ENCODE measurements around the gene ROPN1L.

ROPN1L gene

GRCh38 chr5:10457682-10458574 lies 16.2 kb downstream of the ROPN1L start:
- no peak for DNase-seq (ENCODE audit: low read depth)

- no peak for DNase-seq (ENCODE audit: low read depth)
Observed at GRCh38 chr5:10459080-10460055, 17.7 kb downstream of the ROPN1L start.

- no peak for DNase-seq (ENCODE audit: low read depth)
Observed at GRCh38 chr5:10460252-10460906, 18.7 kb downstream of the ROPN1L start.

DNA sequence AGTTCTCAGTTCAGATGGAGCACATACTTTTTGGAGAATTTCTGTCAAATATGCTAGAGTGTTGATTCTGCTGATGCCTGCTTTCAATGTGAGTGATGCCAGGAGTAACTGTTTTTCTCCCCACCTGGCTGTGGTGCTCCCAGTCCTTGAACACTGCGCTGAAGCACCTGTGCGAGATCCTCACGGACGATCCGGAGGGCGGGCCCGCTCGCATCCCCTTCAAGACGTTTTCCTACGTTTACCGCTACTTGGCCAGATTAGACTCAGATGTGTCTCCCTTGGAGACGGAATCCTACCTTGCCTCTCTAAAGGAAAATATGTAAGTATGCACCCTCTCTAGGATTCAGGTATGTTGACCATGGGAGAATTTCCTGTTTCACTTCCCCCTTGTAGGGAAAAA lies 19.4 kb downstream of the ROPN1L start:
- DNase-seq (ENCODE audit: low read depth), result no peak

- DNase-seq (ENCODE audit: low read depth), result no peak
Observed at GRCh38 chr5:10461904-10462555, 20.4 kb downstream of the ROPN1L start.

- DNase-seq (ENCODE audit: low read depth), result no peak
Observed at GRCh38 chr5:10463566-10463965, 21.9 kb downstream of the ROPN1L start.

- DNase-seq (ENCODE audit: low read depth), result no peak
Observed at GRCh38 chr5:10464173-10464572, 22.5 kb downstream of the ROPN1L start.

DNA sequence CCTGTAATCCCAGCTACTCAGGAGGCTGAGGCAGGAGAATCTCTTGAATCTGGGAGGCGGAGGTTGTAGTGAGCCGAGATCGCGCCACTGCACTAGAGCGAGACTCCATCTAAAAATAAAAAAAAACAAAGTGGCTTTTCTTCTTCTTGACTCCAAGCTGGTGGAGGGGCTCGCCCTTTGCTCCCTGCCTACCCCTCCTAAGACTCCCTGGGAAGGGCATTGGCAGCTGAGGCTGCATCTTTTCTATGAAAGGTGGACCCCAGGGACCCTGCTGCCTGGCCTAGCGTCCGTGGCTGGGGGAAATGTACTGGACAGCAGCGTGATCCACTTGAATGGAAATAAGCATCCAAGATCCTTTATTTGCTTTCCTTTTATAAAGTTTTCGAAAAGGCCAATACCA lies 24.0 kb downstream of the ROPN1L start:
- no peak for DNase-seq (ENCODE audit: low read depth)

- no peak for DNase-seq (ENCODE audit: low read depth)
Observed at GRCh38 chr5:10466446-10467073, 24.9 kb downstream of the ROPN1L start.

DNA sequence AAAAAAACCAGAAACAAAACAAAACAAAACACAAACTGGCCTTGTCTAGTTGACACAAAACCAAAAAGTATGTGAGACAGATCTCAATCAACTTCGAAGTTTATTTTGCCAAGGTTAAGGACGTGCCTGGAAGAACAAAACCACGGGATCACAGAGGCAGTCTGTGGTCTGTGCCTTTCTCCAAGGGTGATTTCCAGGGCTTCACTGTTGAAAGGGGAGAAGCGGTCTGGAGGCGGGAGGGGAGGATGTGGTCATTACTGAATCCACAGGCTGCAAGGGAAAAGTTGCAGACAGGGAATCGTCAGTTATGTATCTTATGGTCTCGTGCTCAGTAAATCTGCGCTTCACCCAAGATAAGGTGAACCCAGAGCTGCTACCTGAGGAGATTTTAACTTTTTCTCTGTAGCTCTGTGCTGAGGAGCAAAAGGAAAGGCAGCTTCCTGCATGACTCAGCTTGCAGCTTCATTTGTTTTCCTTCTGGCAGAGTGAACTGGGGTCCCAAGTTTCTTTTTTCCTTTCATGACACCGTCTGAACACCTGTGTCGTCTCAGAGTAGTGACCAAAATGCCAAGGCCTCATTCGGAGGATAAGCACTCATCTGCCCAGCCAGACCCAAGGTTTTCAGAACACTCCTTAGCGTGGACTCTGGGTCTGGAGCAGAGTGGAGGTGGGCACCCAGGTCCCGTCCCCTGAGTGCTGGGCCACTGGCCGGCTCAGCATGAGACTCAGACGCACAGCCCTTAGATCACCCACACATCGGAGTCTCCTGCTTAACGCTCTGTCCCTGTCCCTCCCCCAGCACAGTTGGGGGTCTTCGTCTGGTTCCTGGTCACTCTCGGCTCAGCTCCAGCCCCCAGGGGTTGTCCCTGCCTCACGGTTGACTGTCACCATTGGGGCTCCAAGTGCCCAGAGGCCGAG lies 25.9 kb downstream of the ROPN1L start:
- no peak for DNase-seq (ENCODE audit: low read depth)

- DNase-seq (ENCODE audit: low read depth), result no peak
Observed at GRCh38 chr5:10468256-10468655, 26.6 kb downstream of the ROPN1L start.

- DNase-seq (ENCODE audit: low read depth), result no peak
Observed at GRCh38 chr5:10469253-10470050, 27.8 kb downstream of the ROPN1L start.

GRCh38 chr5:10470669-10471068 lies 29.0 kb downstream of the ROPN1L start:
- DNase-seq (ENCODE audit: low read depth), result no peak

DNA sequence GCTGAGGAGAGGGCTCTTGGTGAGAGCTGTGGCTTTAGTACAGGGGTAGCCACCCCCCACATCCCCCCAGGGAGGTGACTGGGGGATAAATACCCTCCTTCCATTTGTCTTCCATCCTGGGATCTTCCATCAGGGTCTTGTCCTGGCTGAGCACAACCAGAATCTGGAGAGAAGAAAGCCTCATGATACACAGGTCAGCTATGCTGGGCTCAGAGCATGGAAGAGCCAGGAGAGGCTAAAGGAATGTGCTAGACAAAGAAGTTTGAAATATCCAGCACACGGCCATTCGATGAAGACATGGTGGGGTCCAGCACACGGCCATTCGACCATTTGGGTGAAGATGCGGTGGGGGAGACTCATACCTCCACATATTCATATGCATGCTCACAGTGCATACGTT lies 30.0 kb downstream of the ROPN1L start:
- no peak for DNase-seq (ENCODE audit: low read depth)

DNA sequence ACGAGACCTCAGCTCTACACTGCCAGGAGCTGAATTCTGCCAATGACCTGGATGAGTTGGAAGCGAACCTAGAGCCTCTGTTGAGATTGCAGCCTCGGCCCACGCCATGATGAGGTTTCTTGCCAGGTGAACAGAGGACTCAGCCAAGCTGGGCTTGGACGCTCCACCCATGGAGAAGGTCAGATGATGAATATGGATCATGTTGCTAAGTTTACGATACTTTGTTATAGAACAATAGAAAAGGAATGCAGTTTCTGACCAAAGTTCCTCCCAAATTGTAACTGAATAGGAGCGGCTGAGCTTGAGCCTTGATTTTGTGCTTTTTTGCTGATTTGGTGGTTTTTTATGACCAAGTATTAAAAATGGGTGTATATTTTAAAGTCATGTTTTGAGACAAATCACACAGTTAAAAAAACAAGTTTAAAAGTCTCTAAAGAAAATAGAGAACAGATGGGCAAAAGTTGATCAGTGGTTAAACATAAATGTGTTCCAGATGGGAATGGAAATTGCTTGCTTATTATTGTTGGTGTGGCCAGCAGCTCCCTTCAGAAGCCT lies 32.9 kb downstream of the ROPN1L start:
- no peak for DNase-seq (ENCODE audit: low read depth)

GRCh38 chr5:10475931-10476676 lies 34.4 kb downstream of the ROPN1L start:
- no peak for DNase-seq (ENCODE audit: low read depth)

GRCh38 chr5:10476878-10477277 lies 35.2 kb downstream of the ROPN1L start:
- no peak for DNase-seq (ENCODE audit: low read depth)

DNA sequence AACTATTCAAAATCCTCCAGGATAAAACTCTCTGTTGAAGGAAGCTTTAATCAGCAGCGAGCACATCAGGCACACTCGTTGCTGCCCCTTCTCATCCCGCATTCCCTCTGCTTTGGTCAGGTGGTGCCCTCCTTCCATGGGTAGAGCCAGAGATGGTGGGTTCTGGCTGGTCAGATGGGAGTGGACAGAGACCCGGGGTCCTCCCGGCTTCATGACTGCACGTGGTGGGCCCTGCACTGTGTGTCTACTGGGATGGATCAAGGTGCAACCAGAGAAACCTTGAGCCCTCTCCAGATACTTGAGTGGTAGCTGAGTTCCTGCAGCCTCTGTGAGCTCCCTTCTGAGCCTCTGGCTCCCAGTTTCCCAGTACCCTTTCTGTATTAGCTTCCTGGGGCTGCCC lies 36.3 kb downstream of the ROPN1L start:
- no peak for DNase-seq (ENCODE audit: low read depth)

Measured in activated T-cell treated with anti-CD3 and anti-CD28 coated beads for 24 hours (primary cell).